NOMO-1 treated with dmso at 0.1 percent for 144 hours (cell line): Measurements from ENCODE around the gene LRCH4.
"Not testable (repeated sequence)": the region's sequence is repeated elsewhere in the genome, so short reads cannot be mapped to it uniquely, and the experiment has no call there.

ENCODE experiments used
- DNase-seq: peaks from one replicate; lab custom pipeline; 2025; ENCODE audit not compliant: unreplicated experiment; lab: John Stamatoyannopoulos, UW

The LRCH4 gene

DNA sequence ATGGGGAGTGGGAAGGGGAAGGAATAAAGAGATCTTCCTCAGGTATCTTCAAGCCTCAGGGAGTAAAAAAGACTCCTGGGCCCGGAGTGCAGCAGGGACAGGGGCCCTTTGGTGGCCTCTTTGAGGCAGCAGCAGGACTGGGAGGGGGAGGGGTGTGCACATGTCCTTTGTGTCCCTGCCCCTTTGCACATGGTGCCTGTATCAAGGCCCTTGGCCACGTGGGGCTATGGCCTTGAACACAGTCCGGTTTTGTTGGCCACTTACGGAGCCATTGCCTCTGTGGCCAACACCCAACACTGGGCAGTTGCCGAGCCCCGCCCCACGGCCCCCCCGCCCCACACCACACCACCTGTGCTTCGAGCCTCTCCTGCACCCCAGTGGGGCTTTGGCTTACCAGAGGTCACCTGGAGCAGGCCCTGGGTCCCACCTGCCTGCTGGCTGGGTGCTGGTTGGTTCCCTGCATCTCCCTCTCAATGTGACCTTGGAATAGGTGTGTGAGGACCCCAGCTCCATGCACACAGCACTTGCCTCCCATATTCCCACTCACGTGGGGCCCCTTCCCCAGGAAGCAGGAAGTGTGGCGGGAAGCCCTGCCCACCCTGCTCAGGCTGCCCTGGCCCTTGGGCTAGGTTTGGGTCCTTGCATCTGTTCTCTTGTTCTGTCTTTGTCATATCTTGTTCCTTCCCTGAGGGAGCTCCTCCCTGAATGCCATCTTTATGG, 17.6 kb downstream of the LRCH4 start:
- no peak for DNase-seq

DNA sequence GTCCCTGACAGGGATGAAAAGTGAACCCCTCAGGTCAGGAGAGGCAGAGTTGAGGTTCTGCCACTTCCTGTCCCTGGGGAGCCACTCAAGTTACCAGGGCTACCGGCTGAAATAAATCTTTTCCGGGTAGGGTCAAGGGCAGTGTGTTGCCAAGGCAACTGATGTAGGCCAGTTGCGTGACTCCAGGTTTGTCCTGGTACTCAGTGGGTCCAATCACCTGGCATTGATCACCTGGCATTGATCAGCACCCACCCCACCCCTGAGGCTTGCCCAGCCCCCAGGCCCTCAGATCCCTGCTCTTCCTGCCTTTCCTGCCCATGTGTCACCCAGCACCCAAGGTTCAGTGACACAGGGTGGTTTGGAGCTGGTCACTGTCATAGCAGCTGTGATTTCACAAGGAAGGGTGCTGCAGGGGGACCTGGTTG, 18.2 kb downstream of the LRCH4 start:
- DNase-seq = no peak

DNA sequence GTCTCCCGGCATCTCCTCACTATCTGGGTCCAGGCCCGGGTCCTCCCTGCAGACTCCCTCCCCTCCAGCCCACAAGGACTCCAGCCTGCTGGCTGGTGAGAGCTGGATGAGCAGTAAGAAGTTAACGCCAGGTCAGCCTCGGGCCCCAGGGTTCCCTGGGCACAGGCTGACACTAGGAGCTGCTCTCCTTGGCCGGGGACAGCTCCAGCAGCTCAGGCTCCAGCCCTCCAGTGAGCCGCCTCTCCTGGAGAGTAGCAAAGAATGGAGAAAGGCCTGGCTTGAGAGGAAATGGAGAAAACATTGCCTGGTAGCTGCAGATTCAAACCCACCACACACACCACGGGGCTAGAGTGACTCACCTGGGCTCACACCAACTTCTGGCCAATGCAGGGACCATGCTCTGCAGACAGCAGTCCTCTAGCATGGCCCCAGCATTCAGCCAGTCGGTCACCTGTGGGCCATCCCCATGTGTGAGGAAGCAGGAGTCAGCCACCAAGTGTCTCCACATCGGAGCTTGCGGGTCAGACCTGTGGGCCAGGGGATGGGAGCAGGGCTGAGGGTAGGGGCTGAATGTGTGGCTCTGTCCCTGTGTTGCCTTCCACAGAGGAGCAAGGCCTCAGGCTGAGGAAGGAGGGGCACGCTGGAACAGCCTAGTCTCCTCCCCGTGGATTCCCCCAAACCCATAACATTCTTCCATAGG, 18.7 kb downstream of the LRCH4 start:
- no peak for DNase-seq

DNA sequence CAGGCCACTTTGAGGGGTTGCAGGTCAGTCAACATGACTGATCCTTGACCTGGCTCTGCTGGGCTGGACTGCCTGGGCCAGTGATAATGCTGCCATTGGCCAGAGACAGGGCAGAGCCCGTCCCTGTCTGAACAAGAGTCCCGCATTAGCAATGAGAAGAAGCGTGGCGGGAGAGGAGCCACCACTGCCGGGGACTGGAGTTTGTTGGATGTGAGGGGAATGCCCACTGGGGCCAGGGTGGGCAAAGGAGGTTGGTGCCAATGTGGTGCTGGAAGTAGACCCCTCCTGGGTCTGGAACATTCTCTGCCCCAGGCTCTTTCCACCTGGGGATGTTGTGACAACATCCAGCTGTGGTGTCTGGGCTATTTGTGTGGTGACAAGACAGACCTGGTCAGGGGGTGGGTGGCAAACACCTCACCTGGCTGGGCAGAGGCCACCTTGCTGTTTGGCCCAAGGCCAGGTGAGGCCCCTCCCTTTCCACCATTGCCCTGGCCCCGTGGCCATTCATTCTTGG, 19.9 kb downstream of the LRCH4 start:
- DNase-seq = no peak

DNA sequence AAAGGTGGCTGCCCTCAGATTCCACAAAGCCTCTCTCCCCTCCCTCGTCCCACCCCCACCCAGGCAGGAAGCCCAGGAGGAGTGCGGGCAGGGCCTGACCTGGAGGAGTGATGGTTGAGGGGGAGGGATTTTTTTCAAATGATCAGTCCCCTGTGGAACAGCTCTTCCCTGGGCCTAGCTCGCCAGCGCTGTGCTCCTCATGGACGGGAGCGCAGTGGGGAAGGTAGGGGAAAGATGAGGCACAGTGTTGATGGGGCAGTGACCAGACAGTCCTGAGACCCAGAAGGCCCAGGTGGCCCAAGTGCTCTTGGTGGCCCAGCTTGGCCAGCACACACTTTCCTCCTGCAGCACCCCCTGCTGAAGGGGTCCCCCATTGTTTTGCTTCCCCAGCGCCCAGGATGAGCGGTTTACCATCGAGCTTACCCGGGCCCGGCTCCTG, 20.8 kb downstream of the LRCH4 start:
- DNase-seq = no peak

DNA sequence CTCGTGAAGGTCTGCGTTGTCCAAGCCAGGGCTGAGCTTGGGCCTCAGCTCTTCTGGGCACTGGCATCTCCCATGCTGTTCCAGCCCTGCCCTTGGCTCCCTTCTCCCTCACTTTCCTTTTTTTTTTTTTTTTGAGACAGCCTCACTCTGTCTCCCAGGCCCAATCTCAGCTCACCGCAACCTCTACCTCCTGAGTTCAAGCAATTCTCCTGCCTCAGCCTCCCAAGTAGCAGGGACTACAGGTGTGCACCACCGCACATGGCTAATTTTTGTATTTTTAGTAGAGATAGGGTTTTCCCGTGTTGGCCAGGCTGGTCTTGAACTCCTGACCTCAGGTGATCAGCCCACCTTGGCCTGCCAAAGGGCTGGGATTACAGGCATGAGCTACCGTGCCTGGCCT, 21.5 kb downstream of the LRCH4 start:
- DNase-seq = not testable (repeated sequence)

DNA sequence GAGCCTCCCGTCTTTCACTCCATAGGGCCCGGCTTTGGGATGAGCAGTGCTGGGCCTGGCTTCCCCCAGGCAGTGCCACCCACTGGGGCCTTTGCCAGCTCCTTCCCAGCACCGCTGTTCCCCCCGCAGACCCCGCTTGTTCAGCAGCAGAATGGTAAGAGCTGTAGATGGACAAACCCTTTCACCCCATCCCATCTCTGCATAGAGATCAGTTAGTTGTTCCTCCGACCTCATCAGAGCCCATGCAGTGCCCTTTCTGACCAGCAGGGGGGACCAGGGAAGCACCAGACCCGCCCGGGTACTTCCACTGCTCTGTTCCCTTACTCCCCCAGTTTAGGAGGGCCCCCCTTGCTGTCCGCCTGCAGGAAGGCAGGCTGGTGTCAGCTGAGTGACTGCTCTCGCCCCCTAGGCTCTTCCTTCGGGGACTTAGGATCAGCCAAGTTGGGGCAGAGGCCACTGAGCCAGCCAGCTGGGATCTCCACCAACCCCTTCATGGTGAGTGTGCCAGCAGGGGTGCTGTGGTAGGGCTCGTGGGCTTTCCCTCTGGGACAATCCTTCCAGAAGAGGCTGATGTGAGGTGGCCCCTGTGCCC, 22.0 kb downstream of the LRCH4 start:
- DNase-seq = peak; percentile 57

DNA sequence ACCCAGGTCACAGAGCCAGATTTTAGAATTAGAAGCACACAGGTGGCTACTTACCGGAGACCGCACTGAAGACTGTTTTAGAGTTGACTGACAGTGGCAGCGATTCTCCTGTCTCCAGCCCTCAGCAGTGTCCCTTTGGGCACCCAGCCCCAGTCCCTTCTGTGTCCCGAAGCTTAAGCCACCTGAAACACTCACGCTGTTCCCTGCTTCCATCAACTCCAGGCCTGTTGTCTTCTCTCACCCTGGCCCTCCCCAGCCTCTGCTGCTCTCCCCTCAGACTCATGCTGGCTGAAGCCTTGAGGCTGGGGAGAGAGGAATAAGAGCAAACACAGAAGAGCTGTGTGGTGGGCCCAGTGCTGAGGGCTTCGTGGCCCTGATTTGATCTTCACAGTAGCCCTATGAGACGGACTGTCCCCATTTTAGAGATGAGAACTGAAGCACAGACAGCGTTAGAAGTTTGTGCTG, 22.8 kb downstream of the LRCH4 start:
- no peak for DNase-seq

DNA sequence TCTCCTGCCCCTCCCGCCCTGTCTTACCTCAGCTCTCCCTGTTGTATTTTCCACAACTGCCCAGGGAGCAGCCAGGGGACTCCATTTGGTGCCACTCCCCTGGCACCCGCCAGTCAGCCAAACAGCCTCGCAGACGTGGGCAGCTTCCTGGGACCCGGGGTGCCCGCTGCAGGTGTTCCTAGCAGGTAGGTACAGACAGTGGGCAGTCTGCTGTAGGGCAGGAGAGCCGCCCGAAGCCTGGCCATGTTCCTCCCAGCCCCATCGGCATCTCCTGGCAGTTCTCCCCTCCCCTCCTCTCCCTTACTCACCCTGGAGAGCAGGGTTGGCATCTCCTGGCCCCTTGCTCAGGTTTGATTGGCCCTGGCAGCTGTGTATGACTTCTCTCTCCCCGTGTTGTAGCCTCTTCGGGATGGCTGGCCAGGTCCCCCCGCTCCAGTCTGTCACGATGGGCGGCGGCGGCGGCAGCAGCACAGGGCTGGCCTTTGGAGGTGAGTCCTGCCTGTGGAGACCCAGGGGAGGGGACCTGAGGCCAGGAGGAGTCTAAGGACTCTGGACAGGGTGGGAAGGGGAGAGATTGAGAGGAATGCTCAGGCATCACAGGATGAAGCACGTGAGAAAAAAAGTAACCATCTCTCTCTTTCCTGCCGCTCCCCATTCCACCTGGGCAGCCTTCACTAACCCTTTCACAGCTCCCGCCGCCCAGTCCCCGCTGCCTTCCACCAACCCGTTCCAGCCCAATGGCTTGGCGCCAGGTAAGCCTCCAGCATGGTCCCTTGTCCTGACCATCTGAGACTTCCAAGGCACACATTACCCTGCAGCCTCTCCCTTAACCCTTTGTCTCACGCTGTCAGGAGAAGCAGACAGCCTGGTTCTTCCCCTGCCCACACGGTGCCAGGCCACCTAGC, 23.5 kb downstream of the LRCH4 start:
- no peak for DNase-seq

DNA sequence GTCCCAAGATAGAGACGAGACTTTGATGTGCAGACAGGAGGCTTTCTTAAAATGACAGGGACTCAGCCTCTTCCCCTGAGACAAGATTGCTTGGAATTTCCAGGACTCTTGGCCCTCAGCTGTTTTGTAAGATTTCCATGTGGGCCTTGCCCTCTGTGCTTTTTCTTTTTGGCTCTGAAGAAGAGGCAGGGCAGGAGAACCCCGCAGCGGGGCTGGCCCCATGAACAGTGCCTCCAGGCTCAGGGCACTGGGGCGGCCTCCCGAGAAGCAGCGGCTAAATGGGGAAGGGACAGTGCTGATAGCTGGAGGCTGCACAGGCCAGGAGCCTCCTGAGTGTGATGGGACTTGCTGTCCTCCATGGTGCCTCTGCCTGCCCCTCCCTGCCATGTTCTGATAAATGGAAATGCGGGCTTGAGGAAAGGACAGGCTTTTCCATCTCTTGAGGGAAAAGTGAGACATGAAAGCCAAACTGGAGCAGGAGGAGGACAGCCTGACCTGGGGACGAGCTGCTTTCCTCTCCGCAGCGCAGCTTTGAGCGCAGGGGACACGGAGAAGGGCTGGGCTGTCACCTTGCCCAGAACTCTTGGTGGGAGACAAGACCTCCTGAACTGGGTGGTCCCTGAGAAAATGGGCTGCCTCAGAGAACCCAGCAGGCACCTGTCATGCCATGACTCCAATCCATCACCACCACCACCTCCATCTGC, 24.3 kb downstream of the LRCH4 start:
- no peak for DNase-seq

DNA sequence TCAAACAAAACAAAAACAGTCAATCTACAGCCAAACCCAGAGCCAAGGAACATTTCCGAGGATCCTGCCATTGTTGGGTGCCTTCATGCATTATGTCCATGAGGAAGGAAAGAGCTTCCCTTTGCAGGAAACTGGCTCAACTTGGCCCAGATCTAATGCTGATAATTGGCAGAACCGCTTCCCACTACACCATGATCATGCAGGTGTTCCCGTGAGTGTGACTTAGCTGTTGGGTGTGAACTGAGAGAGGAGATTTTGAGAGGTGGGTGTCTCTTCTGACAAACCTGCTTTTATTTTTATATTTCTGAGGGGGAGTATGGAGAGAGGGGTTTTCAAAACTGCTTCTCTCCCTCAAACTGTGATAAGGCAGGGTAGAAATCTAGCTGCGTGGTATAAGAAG, 26.8 kb downstream of the LRCH4 start:
- DNase-seq = no peak

DNA sequence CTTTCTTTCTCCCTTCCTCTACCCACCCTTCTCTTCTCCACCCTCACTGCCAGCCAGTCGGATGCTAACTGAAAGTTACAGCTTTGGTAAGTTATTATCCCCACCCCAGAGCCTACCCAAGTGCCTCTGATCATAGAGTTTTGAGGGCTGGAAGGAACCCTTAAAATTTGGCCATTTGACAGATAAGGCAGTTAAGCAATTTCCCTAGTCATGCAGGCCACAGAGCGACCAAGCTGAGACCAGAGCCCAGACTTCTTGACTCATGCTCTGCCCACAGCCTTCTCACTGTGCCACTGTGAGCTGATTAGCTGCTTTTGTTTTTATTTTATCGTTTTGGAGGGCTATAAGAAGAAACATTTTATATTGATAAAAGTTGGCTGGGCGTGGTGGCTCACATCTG, 29.4 kb downstream of the LRCH4 start:
- DNase-seq = peak; percentile 70

DNA sequence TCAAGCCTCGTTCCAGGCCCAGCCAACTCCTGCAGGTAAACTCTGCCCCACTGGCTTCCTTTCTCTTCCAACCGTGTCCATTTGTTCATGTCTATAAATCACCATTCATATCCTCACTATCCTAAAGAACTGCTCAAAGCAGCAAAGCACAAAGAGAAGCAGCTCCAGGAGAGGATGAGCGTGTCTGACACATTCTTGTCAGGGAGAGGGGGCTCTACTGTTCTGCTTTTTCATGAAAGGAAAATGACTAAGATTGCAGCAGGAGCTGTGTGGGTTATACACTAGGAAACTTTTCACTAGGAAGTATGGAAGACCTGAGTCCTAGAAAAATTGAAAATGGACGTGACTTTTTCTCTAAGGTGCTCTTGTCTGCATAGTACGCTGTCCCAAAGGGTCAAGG, 30.2 kb downstream of the LRCH4 start:
- DNase-seq = no peak

DNA sequence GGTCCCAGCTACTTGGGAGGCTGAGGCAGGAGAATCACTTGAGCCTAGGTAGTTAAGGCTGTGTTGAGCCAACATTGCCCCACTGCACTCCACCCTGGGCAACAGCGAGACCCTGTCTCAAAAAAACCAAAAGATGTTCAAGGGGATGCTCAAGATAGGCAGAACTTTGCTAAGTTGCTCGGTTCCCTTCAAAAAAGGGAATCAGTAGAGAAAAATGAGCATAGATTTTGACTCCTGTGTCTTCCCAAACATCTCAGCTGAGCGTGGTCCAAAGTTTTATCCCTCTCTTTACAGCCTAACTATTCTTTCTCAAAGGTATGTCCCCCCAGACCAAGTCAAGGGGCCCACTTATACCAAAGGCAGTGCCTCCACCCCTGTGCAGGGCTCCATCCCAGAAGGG, 32.9 kb downstream of the LRCH4 start:
- no peak for DNase-seq

DNA sequence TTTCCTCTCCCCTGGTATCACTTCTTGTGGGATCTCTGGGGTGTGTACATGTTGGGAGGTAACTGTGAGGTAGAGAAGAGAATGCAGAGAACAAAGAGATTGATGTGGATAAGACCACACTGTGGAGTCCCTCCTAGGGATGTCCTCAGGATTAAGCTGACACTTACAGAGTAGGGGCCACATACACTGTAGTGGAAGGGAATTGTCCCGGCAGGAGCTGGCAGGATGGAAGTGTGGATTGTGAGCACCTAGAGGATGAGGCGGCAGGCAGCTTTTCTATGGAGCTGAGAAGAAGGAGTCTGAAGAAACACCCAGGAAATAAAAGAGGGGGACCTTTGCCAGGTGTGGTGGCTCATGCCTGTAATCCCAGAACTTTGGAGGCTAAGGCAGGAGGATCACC, 33.4 kb downstream of the LRCH4 start:
- no peak for DNase-seq

DNA sequence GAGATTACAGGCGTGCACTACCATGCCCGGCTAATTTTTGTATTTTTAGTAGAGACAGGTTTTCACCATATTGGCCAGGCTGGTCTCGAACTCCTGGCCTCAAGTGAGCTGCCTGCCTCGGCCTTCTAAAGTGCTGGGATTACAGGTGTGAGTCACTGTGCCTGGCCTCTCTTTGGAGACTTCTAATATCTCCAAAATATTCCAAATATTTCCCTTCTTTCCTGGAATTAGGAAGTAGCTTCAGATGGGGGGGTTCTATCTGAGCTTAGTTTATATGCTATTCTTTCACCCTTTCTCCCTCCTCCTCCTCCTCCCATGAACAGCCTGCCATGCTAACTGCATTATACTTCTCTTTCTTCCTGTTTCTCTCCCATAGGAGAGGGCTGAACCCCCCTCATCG, 37.5 kb downstream of the LRCH4 start:
- DNase-seq = not testable (repeated sequence)

DNA sequence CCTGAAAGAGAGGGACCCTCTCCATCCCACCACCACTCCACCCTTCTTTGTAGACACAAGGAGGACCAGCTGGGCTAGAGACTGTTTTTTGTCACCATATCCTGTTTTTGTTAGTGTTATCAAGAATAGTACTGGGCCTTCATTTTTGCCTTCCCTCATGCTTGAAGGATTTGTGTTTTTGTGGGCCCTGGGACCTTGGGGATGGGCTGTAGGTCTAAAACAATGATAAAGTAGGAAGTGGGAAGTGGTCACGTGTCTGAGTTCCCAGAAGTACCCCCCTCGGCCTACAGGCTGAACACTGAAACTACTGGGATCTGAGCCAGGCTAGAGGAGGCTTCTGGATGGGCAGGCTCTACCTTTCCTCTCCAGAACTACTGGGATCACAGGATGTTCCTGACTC, 38.1 kb downstream of the LRCH4 start:
- no peak for DNase-seq

DNA sequence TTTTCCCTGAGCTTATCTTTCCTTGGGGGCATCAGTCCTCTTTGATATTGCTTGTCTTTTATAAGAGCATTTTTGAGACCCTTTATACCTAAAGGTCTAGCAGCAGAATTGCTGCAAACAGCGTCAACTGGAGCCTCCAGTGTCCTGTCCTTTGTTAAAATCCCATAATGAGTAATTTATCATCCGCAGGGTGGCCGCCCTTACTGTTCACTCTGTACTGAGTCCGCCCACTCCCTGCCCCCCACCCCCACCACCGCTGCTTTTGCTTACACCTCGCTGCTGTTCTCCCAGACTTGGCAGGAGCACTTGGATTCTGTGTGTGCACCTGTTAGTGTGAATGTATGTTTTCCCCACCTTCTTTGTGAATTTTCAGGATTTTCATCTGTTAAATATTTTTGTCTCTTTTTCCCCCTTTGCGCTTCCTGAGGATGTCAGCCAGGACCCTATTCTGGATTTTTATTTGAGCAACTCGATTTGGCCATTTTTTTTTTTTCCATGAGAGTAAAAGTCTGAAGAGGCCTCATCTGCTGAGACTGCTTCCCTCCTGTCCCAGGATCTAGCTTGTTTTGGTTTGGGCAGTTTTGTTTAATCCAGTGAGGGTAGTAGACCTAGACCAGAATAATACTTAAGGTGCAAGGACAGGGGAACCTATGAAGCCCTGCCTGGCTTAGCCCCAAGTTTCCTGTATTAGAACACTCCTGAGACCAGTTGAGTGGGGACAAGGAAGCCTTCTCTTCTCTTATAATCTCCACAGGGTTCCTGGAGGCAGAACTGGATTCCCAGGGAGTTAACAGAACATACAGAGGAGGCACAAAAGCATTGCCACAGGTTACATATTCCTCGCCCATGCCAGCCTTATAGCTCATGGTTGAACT, 38.8 kb downstream of the LRCH4 start:
- DNase-seq = no peak

DNA sequence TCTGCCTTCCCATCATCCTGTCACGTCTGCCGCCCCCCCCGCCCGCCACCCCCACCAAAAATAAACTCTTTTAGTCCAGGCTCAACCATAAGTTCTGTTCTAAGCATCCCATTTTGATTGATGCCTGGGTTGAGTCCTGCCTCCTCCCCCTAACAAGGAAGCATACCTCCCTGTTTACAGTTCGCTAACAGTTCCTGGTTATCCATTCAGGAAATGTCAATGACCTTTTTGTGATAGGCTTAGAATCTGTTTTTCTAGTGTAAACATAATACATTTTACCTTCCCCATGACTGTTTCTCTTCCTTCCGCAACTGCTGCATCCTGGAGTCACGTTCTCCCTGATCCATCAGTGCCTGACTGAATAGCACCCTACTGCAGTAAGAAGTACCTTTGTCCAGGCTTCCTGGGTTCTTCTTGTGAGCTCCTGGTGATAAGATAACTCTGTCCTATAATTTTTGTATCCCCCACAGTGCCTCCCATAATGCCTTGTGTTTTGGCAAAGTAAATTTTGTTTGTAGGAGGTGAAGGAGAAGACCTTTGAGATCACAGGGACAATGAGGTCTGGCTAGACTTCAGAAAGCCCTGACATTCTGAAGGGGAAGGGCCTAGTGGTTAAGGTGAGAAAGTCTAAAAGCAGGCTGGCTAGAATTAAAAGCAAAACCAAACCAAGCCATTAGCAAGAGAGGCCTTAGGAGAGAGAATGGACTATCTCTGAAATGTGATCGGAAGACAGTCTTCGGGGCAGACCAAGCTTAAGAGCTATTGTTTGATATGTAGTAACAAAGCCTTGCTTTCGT, 39.6 kb downstream of the LRCH4 start:
- DNase-seq = no peak
